T-cell (primary cell): ENCODE data around the gene AURKB. TPM values are rescaled to one million over a fixed set of nuclear protein-coding genes. Genes with fewer than 3 reads are reported as not detected.

ENCODE experiments used
- ATAC-seq, 4 experiments: fragments of 200-7000 bp in 3 of 4; fragments of 150-1000 bp in 1 of 4; cut with Tn5 transposase; replicated peaks in 1 of 4; 1 replicate in 3 of 4; 2 replicates in 1 of 4; pipeline ENCODE4 v1.10.0; 2021; ENCODE audit warnings: moderate library complexity in 3 of 4, mild to moderate bottlenecking in 2 of 4, moderate number of reproducible peaks in 1 of 4
- CTCF ChIA-PET, 2 donors: fragments of 300-600 bp; sonication (Branson Sonifier 250); formaldehyde crosslinking; loops; one replicate each; lab custom pipeline; 2022; ENCODE audit warnings: antibody characterized with exemption in 2 of 2; lab: Charles Lee
- POLR2A ChIA-PET, 2 donors: fragments of 300-600 bp; sonication (Branson Sonifier 250); formaldehyde crosslinking; loops; one replicate each; lab custom pipeline; 2022; ENCODE audit warnings: antibody characterized with exemption in 2 of 2; lab: Charles Lee
- DNase-seq, 35 experiments: peaks; one replicate each; pipeline versions ENCODE4 v3.0.0 to v3.0.0-alpha.2; 2013 to 2023
- H3K27ac ChIP-seq: one replicate; pipeline ENCODE4 v1.5.1; 2013; ENCODE audit warnings: low read length
- H3K27me3 ChIP-seq, 2 experiments: replicated peaks in 1 of 2; 1 replicate in 1 of 2; 2 replicates in 1 of 2; pipeline versions ENCODE4 v1.6.1 to v1.7.0; 2013; ENCODE audit warnings: low read length in 1 of 2, mixed read lengths in 1 of 2; ENCODE audit not compliant: control insufficient read depth in 2 of 2, insufficient read depth in 2 of 2; ENCODE audit errors: extremely low read depth in 1 of 2
- H3K36me3 ChIP-seq, 2 donors: 1 replicate in 1 of 2; 2 replicates in 1 of 2; pipeline versions ENCODE4 v1.6.1 to v1.7.0; 2013; ENCODE audit warnings: low read length in 1 of 2; ENCODE audit not compliant: control insufficient read depth in 2 of 2, insufficient read depth in 1 of 2; ENCODE audit errors: extremely low read depth in 1 of 2
- H3K4me1 ChIP-seq, 2 experiments: 1 replicate in 1 of 2; 2 replicates in 1 of 2; pipeline versions ENCODE4 v1.6.1 to v1.7.0; 2013; ENCODE audit warnings: low read length in 2 of 2, mixed read lengths in 1 of 2; ENCODE audit not compliant: insufficient read depth in 2 of 2, control insufficient read depth in 1 of 2; ENCODE audit errors: extremely low read depth in 1 of 2
- H3K4me3 ChIP-seq, 2 donors: 1 replicate in 1 of 2; 2 replicates in 1 of 2; pipeline versions ENCODE4 v1.5.1 to v1.7.0; 2013; ENCODE audit warnings: mild to moderate bottlenecking in 2 of 2, low read length in 1 of 2, moderate library complexity in 1 of 2; ENCODE audit not compliant: control insufficient read depth in 1 of 2; ENCODE audit errors: extremely low read depth in 1 of 2
- H3K9me3 ChIP-seq: 2 replicates; pipeline ENCODE4 v1.7.0; 2013
- H3K27ac Mint-ChIP-seq, 2 donors: one replicate each; pipeline ENCODE4 v1.8.0; 2020 to 2021; ENCODE audit warnings: mild to moderate bottlenecking in 2 of 2, mixed read lengths in 2 of 2
- H3K27me3 Mint-ChIP-seq, 2 donors: one replicate each; pipeline ENCODE4 v1.8.0; 2021 to 2022; ENCODE audit warnings: mixed read lengths in 2 of 2
- H3K36me3 Mint-ChIP-seq: one replicate; pipeline ENCODE4 v1.8.0; 2021; ENCODE audit warnings: mixed read lengths
- H3K4me1 Mint-ChIP-seq, 3 donors: one replicate each; pipeline ENCODE4 v1.8.0; 2020 to 2022; ENCODE audit warnings: mixed read lengths in 3 of 3, mild to moderate bottlenecking in 1 of 3
- H3K4me3 Mint-ChIP-seq, 3 donors: one replicate each; pipeline ENCODE4 v1.8.0; 2020 to 2022; ENCODE audit warnings: mild to moderate bottlenecking in 3 of 3, mixed read lengths in 3 of 3, moderate library complexity in 3 of 3
- H3K9me3 Mint-ChIP-seq, 3 donors: one replicate each; pipeline ENCODE4 v1.8.0; 2020 to 2022; ENCODE audit warnings: mixed read lengths in 3 of 3
- WGBS: methylation state at CpG from one replicate; pipeline ENCODE4 v1.1.5; 2013; ENCODE audit warnings: missing lambda C conversion rate; ENCODE audit not compliant: insufficient coverage; 5-methylcytosine and 5-hydroxymethylcytosine counted together
- total RNA-seq, 35 experiments: library from RNA in 6 of 35; stranded (reverse) in 6 of 35; fragments of 120-200 nt in 1 of 35; gene quantifications; one replicate each; pipeline versions ENCODE4 v1.2.1 to v1.2.4 and lab custom pipeline; 2013 to 2026

AURKB gene
- total RNA-seq, 5 donors from 2014 or later (not counting 1 experiment from before 2014, with no cell fraction given), result 1.0 to 2.7 (median 1.7) TPM

- Histone ChIP-seq H3K27ac (no peak overlapping the region), H3K27me3 (no peaks in the 10 kb centered on the region), H3K9me3 (no peaks in the 10 kb centered on the region), H3K4me1 (peaks cover 8 to 42% of the 10 kb centered on the region in 2 experiments), H3K36me3 (peaks cover 0 to 2% of the 10 kb centered on the region in 2 donors), H3K4me3 (no peak overlapping the region)
- Mint-ChIP-seq H3K4me1 (peaks cover 25 to 40% (median 30%) of the 10 kb centered on the region in 3 donors), H3K4me3 (no peak overlapping the region), H3K27me3 (no peaks in the 10 kb centered on the region), H3K36me3 (peaks cover under 1% of the 10 kb centered on the region), H3K27ac (peak overlapping the region in 1 of 2 donors; percentile 61), H3K9me3 (no peaks in the 10 kb centered on the region)
- no peak for ATAC-seq
- no peak for DNase-seq
- ChIA-PET POLR2A (interaction anchor here in 1 of 2 donors (1.2 kb wide), 1 partner anchor 10 kb away, joined by 3 read pairs; the partner anchor contains the start of gene TMEM107), CTCF (interaction anchor here in 1 of 2 donors (0.6 kb wide), 1 partner anchor 145 kb away, joined by 7 read pairs; no protein-coding TSS in a partner anchor)
- WGBS, result 100% methylated on average over 2 of the region's 6 CpGs
Observed at GRCh38 chr17:8166731-8167130, 43.6 kb downstream of the AURKB start.

- peak overlapping the region; percentile 99 for H3K27ac ChIP-seq
- Mint-ChIP-seq H3K4me3 (peak overlapping the region; percentile 83 to 85 (median 84)), H3K27ac (peak overlapping the region; percentile 98), H3K36me3 (peaks cover 18% of the 10 kb centered on the region), H3K27me3 (no peaks in the 10 kb centered on the region), H3K4me1 (peaks cover 45 to 56% (median 45%) of the 10 kb centered on the region in 3 donors), H3K9me3 (no peaks in the 10 kb centered on the region)
- WGBS, result 50% methylated on average over 3 of the region's 6 CpGs
- no peaks in the 10 kb centered on the region for H3K9me3 ChIP-seq
- H3K4me1 ChIP-seq, result peaks cover 22 to 58% of the 10 kb centered on the region in 2 experiments
- H3K4me3 ChIP-seq, result peak overlapping the region; percentile 56 to 60
- peak in 2 of 35 experiments; percentile 43 to 51 for DNase-seq
- CTCF ChIA-PET, result interaction anchor here in 1 of 2 donors (1.3 kb wide), 1 partner anchor 46 kb away, joined by 4 read pairs; no protein-coding TSS in a partner anchor
- POLR2A ChIA-PET, result interaction anchor here in 1 of 2 donors (1.8 kb wide), 1 partner anchor 9 kb away, joined by 17 read pairs; no protein-coding TSS in a partner anchor
- peaks cover 4 to 21% of the 10 kb centered on the region in 2 donors for H3K36me3 ChIP-seq
- peak; percentile 11 to 37 (median 29) for ATAC-seq
- H3K27me3 ChIP-seq, result no peaks in the 10 kb centered on the region
Observed at GRCh38 chr17:8164815-8165131, 45.6 kb downstream of the AURKB start.

GRCh38 chr17:8163978-8164814 is 46.2 kb downstream of the AURKB start:
- H3K9me3 Mint-ChIP-seq, result no peaks in the 10 kb centered on the region
- H3K4me3 Mint-ChIP-seq, result peak overlapping the region; percentile 83 to 85 (median 84)
- H3K27me3 Mint-ChIP-seq, result no peaks in the 10 kb centered on the region
- ATAC-seq (peak; percentile 60 to 69 (median 66)), DNase-seq (peak in 34 of 35 experiments; percentile 52 to 84 (median 70))
- peaks cover 20% of the 10 kb centered on the region for H3K36me3 Mint-ChIP-seq
- ChIA-PET CTCF (interaction anchor here in 1 of 2 donors (1.3 kb wide), 1 partner anchor 45 kb away, joined by 4 read pairs; no protein-coding TSS in a partner anchor), POLR2A (interaction anchor here (0.5 to 1.8 kb wide), 4 partner anchors 9 to 163 kb away, joined by 3 to 17 read pairs (median 4); no protein-coding TSS in a partner anchor)
- Histone ChIP-seq H3K4me1 (peaks cover 22 to 63% of the 10 kb centered on the region in 2 experiments), H3K4me3 (peak overlapping the region; percentile 56 to 60), H3K27me3 (no peaks in the 10 kb centered on the region), H3K9me3 (no peaks in the 10 kb centered on the region), H3K36me3 (peaks cover 9 to 27% of the 10 kb centered on the region in 2 donors), H3K27ac (peak overlapping the region; percentile 99)
- 0% methylated on average over 2 of the region's 13 CpGs for WGBS
- peaks cover 51 to 62% (median 51%) of the 10 kb centered on the region in 3 donors for H3K4me1 Mint-ChIP-seq
- H3K27ac Mint-ChIP-seq, result peak overlapping the region; percentile 98

GRCh38 chr17:8162997-8163977 is 47.1 kb downstream of the AURKB start:
- Histone ChIP-seq H3K27me3 (no peaks in the 10 kb centered on the region), H3K4me3 (peak overlapping the region; percentile 56 to 60), H3K4me1 (peaks cover 22 to 71% of the 10 kb centered on the region in 2 experiments), H3K9me3 (no peaks in the 10 kb centered on the region), H3K27ac (peak overlapping the region; percentile 99), H3K36me3 (peaks cover 9 to 31% of the 10 kb centered on the region in 2 donors)
- no peaks in the 10 kb centered on the region for H3K9me3 Mint-ChIP-seq
- 7% methylated on average over 44 of the region's 55 CpGs for WGBS
- H3K27me3 Mint-ChIP-seq, result no peaks in the 10 kb centered on the region
- ChIA-PET CTCF (interaction anchor here in 1 of 2 donors (1.3 kb wide), 1 partner anchor 44 kb away, joined by 4 read pairs; no protein-coding TSS in a partner anchor), POLR2A (interaction anchor here (0.6 to 1.8 kb wide), 3 partner anchors 10 to 162 kb away, joined by 3 to 17 read pairs (median 5); no protein-coding TSS in a partner anchor)
- peak overlapping the region; percentile 83 to 85 (median 84) for H3K4me3 Mint-ChIP-seq
- peak in 1 of 35 experiments; percentile 27 for DNase-seq
- H3K27ac Mint-ChIP-seq, result peak overlapping the region; percentile 98
- peaks cover 25% of the 10 kb centered on the region for H3K36me3 Mint-ChIP-seq
- peak; percentile 4 to 20 (median 12) for ATAC-seq
- peaks cover 56 to 65% (median 60%) of the 10 kb centered on the region in 3 donors for H3K4me1 Mint-ChIP-seq

GRCh38 chr17:8162233-8162996 is 48.0 kb downstream of the AURKB start, which contains the start of gene VAMP2:
TSS of gene VAMP2 (minus strand) at chr17:8162948. CDS start at chr17:8162879, 69 bp downstream.
- DNase-seq (peak; percentile 65 to 94 (median 81)), ATAC-seq (peak; percentile 68 to 69 (median 69))
- Histone ChIP-seq H3K4me3 (peak within 1 kb of the TSS; percentile 81 to 95), H3K27ac (peak within 1 kb of the TSS; percentile 99), H3K27me3 (no peaks in the 10 kb centered on the region), H3K36me3 (peaks cover 9 to 33% of the 10 kb centered on the region in 2 donors), H3K9me3 (no peaks in the 10 kb centered on the region), H3K4me1 (peaks cover 22 to 80% of the 10 kb centered on the region in 2 experiments)
- peak within 1 kb of the TSS; percentile 98 for H3K27ac Mint-ChIP-seq
- no peaks in the 10 kb centered on the region for H3K9me3 Mint-ChIP-seq
- H3K27me3 Mint-ChIP-seq, result no peaks in the 10 kb centered on the region
- peaks cover 25% of the 10 kb centered on the region for H3K36me3 Mint-ChIP-seq
- peaks cover 56 to 66% (median 63%) of the 10 kb centered on the region in 3 donors for H3K4me1 Mint-ChIP-seq
- H3K4me3 Mint-ChIP-seq, result peak within 1 kb of the TSS; percentile 85 to 86 (median 86)
- ChIA-PET CTCF (no interaction called here), POLR2A (no interaction called here)
- under 1% methylated on average over 75 of the region's 75 CpGs for WGBS
